Measurements from ENCODE around the gene ADARB2.

GRCh38 chr10:1451362-1451888 lies 285.9 kb downstream of the ADARB2 start:
- TF ChIP-seq CTCF (IDR thresholded peaks at IDR 0.05), result no peak
- no peak for TF ChIP-seq POLR2A (IDR thresholded peaks at IDR 0.05)
